HG03175 (cell line): ENCODE results near the gene TGFB3.
A peak's percentile ranks its signal among the peaks of the same experiment; 100 is the strongest.

ENCODE experiments used
- ATAC-seq: cut with Tn5 transposase; IDR thresholded peaks from one replicate; pipeline ENCODE4 v1.9.1; 2021; ENCODE audit warnings: mild to moderate bottlenecking, moderate library complexity; ENCODE audit not compliant: unreplicated experiment

TGFB3 gene

DNA sequence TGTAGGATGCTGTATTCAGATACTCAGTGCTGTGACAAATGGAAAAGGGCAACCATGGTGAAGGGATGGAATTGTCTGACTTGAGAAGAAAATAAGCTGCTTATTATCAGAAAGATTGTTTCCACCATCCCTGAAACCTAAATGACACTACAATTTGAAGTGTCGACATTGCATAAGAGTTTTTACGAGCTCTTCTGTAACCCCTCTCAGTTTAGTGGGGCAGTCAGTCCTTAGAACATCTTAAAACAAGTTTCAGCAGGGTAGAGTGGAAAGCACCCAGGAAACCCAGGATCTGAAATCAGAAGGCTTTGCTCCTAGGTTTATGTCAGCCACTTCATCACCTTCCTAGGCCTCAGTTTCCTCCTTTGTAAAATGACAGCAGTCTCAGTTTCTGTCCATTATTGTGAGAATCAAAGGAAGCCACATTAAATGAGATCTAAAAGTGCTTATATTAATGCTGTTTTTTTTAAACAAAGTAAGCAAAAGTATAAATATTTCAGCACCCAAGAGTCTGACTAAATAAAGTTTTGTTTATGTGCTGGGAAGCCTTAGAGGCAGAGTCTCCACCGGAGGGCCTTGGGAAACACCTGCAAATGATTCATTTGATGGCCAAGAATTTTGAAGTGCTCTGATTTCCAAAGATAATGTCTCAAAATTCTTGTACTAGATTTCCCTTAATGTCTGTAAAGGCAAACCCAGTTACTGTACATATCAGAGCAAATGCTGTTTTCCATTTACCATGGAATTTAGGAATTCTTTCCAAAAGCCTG, 5.6 kb upstream of the TGFB3 start:
- ATAC-seq = no peak

DNA sequence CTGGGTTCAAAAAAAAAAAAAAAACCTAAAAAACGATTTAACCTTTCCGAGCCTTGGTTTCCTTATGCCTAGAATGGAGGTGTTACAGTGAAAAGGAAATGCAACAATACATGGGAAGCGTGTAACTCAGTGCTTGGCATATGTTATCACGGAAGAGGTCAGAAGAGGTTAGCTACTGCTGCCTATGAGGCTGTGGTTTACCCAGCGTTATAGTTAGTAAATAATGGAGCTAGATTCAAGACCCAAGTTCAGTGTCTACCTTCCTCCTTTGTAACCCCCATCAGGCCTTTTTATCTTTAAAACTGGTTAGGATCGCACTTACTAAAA, 4.6 kb upstream of the TGFB3 start:
- ATAC-seq = no peak

DNA sequence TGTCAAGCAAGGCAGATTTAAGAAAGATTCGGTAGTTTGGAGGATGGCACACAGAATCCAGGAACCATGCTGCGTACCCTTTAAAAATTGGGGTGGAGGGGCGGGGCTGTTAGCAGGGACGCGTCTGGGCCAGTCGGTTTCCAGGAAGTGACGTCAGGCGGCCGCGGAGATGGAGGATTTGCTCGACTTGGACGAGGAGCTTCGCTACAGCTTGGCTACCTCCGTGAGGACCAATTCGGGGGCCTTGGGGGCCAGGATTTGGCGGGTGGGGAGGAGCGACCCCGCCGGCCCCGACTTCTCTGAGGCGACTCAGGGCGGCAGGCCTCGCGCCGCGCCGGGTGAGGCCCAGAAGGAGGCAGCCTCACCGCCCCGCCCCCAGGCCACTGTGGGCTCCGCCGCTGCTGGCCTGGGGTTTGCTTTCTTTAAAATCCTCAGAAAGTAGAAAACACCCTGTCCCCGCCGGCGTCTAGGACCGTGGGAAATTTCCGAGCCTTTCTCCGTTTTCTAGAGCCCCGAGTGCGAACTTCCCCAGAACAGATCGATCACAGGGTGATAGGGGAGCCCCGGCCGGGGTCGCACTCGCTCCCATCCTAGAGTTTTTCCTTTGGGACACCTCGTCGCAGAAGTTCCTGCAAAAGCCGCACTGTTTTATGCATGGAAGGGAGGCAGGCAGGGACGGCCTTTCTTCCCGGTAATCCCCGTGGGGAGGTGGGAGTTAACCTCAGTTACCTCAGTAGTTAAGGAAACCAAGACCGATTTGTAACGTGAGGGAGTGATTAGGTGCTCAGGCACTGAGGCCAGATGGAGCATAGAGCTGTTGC, 4.0 kb upstream of the TGFB3 start, which contains the start of gene IFT43:
IFT43 (plus strand) TSS at position 146 of the 821 bp plus-strand sequence; CDS start at position 170, 24 bp downstream.
- peak; percentile 81 for ATAC-seq

DNA sequence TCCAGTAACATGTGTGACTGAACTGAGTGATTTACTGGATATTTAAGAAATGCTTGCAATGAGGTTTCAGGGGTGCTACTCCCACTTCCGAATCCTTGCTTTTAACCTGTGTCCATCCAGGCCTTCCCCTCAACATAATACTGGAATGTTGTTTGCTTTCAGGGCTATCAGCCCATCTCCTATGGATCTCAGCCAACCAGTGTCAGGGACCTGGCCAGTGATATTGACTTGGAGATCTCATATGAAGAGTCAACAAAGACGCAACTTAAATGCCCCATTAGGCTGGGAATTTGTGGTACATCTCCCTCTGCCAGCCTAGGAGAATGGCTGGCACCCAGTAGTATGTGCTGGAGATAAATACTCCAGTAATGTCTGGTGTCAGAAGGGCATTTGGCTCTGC, 2.9 kb upstream of the TGFB3 start:
- no peak for ATAC-seq

DNA sequence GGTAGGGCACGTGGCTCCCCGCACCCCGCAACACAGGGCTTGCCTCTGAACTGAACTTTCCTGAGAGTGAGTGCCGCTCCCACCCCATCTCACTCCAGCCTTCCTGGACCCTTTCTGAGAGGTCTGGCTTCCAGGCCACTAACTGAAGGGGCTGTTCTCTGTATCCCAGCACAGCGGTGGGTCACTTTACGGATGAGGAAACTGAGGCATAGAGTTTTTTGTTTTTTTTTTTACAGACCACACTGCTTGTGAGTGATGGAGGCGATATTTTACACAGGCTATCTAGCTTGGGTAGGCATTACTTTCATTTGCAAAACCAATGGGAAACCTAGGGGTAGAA, 1.2 kb upstream of the TGFB3 start:
- ATAC-seq = no peak

DNA sequence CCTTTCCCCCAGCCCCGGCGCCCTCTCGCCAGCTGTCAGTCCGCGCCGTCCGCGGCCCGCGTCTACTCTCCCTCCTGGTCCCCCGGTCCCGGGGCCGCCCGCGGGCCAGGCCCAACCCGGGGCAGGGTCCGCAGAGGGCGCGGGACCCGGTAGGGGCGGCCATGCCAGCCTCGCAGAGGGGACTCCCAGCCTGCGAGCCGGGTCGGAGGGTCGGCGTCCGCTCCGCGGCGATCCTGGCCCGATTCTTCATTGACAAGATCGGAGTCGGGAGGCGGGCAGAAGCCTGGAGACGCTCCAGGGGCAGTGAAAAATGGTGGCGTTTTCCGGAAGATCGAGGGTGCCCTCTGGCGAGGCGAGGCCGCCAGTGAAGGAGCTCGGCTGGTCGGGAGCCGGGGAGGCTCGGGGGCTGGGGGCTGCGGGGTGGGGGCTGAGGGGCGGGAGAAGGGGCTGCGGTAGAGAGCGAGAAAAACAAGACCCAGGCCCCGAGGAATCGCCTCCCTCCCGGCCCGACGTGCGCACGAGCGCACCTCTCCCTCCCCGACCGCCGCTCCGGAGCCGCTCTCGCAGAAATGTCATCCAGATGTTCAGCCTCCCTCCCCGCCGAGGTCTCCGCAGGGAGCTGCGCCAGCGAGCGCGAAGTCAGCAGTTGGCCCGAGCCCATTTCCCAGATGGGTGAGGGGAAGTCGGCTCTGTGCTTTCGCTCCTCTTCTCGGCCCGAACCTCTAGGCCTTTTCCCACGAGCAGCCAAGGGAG, 647 bp upstream of the TGFB3 start:
- ATAC-seq = peak; percentile 43

DNA sequence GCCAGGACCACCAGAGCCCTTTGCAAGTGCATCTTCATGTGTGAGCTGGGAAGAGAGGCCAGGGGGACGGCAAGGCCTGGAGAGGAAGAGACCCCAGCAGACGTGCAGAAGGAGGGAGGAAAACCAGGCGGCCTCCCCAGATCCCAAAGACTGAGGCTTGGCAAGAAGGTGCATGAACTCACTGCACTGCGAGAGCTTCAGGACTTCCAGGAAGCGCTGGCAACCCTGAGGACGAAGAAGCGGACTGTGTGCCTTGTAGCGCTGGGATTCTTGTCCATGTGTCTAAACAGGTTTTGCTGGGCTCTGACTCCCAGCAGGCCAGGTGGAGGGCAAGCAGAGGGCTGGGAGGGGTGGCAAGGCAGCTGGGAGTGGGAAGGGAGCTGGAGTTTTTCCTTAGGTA, 939 bp downstream of the TGFB3 start:
- ATAC-seq = no peak

DNA sequence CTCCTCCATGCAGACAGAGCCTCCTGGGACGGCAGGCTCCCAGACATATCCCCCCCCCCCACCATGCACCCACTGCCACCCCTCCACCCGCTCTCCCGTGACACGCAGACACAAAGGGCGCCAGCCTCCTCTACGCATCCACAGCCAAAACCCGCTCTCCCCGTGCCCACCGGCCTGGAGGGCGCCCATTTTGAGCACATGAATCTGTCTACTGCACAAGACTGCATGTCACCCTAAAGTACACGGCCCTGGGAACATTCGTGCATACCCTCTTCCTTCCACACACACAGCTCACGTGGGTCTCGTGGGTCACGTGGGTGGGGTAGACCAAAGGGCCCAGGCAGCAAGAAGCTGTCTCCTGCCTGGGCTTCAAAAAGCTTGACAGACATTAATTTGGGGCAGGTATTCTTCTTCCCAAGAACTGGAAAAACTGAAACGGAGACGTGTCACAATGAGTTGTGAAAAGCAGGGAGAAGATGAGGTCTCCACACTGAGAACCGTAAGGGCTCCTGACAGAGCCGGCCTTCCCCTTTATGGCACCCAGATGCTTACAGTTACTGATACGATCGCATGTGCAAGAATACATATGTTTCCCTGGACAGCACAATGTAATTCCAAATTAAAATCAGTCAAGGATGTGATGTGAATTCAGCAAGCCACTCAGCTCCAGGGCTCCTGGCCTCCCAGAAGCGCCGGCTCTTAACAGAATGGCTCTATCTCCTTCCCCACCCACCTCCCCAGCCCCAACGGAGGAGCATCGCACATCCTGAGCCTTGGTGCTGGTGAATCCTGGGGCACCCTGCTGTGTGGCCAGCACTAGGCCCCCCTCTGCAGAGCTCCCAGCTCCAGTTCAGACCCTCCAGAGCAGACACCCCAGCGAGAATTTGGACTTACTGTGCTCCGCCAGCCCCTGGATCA, 1.9 kb downstream of the TGFB3 start:
- ATAC-seq = no peak

DNA sequence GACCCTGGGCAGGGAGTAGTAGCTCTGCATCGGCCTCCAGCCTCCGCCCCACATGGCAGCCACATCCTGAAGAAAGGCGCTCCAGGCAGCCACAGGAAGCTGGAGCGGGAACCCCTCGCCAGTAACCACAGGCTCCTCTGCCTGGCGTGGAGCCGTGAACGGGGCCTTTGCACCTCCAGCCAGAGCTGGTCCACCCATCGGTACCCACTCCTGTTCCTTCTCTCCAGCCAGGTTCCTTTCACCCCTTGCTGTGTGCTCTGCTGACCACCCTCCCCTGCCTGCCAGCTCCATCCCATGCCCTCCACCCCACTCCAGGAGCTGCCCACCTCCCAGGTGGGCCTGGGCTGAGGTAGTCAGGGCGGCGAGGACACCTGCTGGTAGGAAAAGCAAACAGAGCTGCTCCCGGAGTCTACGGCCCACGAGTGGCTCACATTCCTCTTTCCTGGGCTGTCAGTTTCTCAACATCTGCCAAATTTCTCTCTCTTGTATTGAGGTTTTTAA, 2.7 kb downstream of the TGFB3 start:
- no peak for ATAC-seq

DNA sequence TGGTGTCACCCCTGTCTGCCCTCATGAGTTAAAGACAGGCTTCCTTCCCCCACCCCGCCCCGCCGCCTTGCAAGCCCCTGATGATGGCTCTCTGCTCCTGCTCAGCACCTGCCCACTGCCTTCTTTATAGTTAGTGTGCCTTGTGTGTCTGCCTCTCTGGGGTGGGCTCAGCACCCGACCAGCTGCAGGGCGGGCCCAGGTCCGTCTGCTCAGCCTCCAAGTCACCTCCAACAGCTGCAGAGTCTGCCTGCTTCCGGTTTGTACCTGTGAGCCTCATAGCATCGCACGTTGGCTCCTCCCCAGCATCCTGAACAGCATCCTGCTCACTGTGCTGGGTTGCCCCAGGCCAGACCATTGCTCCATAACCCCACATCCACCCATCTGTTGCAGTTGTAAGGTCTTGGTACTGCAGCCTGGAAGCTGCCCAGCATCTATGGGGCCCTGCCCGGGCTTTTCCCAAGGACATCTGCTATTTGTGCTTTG, 3.5 kb downstream of the TGFB3 start:
- ATAC-seq = no peak

DNA sequence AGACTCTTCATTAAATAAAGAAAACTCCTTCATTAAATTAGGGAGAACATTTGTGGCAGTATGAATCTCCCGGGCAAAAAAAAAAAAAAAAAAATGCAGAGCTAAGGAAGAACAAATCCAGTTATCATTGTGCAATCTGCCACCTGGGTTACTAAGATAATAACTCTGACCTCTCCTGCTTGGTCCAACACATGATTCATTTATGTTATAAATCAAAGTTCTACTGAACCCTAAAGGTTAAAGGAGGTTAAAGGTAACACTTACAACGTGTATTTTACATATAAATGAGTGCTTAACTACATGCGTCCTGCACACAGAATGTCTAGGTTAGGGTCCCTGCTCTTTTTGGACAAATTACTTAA, 4.2 kb downstream of the TGFB3 start:
- ATAC-seq = no peak

DNA sequence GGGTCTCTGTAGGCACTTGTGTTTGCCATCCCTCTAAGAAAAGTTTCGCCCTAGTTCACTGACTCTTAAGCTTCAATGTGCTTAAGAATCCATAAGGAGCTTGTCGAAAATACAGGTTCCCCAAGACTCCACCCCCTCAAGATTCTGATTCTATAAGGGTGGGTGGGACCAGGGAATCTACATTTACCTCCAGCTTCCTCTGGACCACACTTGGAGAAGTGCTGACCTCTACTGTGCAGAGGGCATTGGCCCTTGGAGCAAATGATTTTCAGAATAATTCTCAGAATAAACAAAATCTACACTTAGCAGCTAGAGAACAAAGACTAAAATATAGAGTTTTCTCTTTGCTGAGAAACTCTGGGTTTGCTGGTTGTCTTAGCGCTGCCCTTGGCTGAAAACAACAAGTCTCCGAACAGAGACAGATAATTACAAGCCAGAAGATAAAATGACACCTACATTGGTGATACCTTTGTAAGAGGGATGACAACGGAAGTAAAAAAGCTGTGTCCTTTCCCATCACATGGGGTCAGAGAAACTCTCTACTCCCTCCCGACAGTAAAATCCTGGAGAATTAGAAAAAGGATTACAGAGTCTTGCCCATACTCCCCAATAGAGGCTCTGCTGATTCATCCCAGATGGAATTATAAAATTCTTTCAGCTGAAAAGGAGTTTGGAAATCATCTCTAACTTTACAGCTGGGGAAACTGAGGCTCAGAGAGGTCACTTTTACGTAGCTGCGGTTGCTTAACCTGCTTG, 4.8 kb downstream of the TGFB3 start:
- no peak for ATAC-seq

DNA sequence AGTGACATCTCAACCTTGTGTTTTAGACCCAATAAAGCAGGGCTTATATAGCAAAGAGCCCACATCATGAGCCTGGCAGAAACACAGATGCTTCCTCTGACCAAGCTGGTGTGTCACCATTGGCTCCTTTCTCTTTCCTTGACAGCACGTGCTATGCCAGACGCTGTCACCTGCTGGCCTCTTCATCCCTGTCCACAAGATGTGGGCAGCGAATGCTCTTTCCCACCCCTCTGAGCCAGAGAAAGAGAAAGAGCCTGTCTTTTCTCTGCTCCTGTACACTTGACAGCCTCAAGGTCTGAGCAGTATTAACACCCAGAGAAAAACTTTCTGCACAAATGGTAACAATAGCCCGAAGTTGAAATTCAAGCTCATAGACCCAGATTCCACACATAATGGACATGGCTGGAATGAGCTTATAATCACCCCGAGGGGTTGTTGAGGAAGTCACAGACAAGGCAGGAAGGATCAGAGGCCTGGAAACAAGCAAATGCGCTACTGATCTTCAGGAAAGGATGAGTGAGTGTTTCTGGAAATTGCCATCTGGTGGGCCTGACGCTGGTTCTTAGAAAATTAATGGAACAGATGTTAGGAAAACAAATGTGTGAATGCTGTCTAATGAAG, 8.9 kb downstream of the TGFB3 start:
- no peak for ATAC-seq

DNA sequence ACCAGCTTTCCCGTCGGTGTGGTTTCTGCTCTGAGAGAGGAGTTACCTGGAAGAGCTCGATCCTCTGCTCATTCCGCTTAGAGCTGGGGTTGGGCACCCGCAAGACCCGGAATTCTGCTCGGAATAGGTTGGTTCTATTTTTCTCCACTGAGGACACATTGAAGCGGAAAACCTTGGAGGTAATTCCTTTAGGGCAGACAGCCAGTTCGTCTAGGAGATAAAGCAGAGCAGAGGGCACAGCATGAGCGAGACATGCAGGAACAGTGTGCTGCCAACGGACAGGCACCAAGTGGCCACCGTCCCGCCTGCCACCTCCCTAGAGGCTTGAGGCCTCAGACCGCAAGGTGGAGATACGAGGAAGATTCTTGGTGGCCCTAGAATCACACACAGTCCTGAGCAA, 10.3 kb downstream of the TGFB3 start:
- ATAC-seq = no peak

DNA sequence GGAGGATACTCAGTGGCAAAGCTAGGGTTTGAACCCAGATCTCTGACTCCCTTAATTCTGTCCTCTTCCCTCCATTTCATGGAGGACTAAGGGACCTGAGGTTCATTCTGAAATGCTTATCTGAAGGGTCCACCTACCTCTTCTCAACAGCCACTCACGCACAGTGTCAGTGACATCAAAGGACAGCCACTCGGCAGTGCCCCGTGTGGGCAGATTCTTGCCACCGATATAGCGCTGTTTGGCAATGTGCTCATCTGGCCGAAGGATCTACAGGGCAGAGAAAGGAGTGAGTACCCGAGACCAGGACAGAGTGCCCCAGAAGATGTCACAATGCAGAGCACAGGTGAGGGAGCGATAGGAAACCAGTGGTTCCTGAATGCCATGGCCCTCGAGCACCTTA, 10.8 kb downstream of the TGFB3 start:
- no peak for ATAC-seq

DNA sequence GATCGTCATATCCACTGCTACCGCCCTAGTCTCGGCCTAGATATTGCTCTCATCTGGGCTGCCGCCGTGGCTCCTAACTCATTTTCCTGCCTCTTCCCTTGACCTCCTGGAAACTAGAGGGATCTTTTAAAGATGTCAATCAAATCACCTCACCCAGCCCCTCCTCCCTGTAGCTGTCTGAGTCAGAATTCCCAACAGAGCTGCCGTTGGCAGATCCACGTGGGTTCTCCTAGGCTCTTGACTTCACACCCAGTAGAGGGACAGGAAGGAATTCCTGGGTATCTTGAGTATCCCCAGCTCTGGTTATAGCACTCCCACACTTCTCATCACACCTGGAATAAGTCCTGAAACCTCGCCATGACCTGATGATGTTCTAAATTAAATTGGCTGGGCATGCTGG, 11.9 kb downstream of the TGFB3 start:
- no peak for ATAC-seq

DNA sequence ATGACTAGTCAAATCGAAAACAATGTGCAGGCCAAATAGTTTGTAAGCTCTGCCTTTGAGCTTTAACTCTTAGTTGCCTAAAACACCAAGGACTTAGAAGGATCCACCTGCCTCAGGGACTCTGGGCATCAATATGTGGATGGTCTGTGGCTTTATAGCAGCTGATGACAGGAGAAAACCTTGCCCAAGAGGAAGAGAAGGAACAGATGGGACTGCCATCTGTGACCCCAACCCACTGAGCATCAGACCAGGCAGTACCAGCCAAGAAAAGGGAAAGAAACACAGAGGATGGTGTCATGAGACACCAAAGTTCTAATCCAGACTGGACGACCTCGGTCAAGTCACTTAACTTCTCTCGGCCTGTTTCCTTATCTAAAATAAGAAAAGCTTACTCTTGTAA, 12.7 kb downstream of the TGFB3 start:
- no peak for ATAC-seq

DNA sequence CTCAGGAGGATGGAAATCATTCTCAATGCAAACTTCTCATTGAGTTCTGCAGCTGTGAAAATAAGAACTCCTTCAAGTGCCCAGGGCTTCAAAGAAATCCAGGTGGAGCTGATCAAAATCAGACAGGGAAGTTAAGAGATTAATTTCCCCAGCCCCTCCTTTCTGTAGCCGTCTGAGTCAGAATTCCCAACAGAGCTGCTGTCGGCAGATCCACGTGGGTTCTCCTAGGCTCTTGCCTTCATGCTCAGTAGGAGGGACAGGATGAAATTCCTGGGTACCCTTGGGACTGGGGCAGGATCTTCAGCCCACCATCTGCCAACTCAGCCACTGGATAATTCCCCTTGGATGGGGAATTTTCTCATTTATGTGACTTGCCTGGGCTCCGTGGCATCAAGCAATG, 13.3 kb downstream of the TGFB3 start:
- no peak for ATAC-seq

DNA sequence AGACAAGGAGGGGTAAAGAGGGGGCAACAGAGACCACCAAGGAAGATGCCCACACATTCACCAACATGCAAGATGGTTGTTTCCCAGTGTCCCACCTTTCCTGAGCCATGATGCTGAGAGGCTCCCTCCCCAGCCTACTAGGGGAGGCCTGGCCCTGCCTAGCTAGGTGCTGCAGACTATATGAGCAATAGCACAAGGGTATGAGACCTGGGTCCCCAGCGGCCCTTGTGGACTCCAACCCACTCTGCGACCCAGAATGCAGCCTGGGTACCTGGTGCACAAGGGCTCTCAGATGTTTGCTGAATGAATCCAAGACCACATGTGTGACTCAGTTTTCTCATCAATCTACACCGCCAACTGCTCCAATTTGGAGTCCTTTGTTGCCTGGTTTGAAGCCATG, 13.9 kb downstream of the TGFB3 start:
- no peak for ATAC-seq
